ENCODE data around the gene TRIP12. TPM values are rescaled to one million over a fixed set of nuclear protein-coding genes. Genes with fewer than 3 reads are reported as not detected.

TRIP12 gene
- total RNA-seq, 1 donor from 2014 or later: 187 TPM

DNA sequence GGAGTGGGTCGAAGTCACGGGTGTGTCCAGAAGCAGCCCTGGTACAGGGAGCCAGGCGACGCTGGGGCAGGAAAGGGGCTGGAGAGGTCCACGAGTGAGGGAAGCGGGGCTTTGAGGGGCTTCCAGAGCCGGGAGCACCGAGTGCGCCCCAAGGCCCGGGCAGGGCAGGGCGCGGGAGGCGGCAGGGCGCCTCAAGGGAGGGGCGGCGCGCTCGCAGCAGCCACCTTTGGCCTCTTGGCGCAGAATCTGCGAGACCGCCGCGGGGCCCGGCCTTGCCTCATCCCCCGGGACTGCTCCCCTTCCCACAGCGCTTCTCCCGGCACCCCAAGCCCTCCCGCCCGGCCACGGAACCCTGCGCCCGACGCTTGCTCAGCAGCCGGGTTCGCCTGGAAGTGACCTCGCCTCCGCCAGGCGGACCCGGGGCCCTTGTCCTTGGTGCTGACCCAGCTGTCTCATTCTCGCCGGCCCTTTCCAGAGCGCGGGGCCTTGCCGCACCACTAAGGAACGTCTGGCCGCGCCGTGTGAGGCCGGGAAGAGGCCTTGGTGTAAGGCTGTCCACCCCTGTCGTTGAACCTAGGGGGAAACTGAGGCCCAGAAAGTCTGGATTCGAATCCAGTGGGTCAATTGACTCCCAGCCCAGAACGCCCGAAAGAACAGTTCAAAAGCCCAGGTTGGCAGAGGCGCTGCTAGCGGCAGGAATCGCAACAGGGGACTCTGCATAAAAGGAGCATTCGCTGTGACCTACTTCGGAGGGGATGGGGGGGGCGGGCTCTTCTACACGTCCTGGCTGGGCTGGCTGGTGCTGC is 206.9 kb downstream of the TRIP12 start:
- DNase-seq: peak; percentile 16

DNA sequence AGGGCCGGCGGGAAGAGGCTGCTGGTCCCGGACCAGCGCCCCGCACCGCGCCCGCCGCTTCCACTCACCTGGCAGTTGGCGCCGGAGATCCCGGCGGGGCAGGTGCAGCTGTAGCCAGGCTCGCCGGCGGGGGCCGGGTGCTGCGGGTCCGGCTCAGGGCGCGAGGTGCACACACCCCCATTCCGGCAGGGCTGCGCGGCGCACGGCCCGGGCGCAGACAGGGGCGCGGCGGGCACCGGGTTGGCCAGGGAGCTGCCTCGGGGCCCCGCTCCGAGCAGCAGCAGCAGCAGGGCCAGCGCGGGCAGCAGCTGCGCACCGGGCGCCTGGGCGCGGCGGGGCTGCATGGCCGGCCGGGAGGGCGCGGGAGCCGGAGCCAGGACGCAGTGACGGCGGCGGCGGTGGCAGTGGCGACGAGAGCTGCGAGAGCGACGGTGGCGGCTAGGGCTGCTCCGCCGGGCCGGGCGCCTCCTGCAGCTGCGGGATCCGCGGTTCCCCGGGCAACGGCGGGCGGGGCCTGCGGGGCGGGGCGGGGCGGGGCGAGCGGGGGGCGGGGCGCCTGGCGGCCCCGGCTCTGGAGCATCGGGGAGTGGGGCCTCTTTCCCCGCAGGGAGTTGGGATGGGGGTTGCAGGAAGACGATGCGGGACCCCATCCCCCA is 207.6 kb downstream of the TRIP12 start, which contains the start of gene DNER:
DNER (minus strand) TSS at position 476 of the 656 bp plus-strand sequence; CDS start at position 344, 132 bp downstream.
- DNase-seq: peak; percentile 81

Small RNA genes within 50 kb of the gene (small RNA-seq; reads per million reads assigned to genes)
- not detected for gene RNU6-613P
- not detected for gene RNU6-964P

Other genes starting within 250 kb of the TRIP12 start
- gene DNER, start 207.5 kb downstream of the TRIP12 start, total RNA-seq: 86.7 TPM
- 6.2 TPM for gene FBXO36, start 494 bp upstream of the TRIP12 start, total RNA-seq
- gene SLC16A14, start 146.9 kb upstream of the TRIP12 start, total RNA-seq: 66.8 TPM